Ishikawa (cell line): ENCODE results near the gene SH3TC1.

ENCODE experiments used
- CEBPB ChIP-seq: IDR thresholded peaks from 2 replicates; pipeline ENCODE4 v1.6.1; 2012
- CREB1 ChIP-seq: IDR thresholded peaks from 2 replicates; pipeline ENCODE4 v1.6.1; 2012; ENCODE audit warnings: low read depth
- EGR1 ChIP-seq: IDR thresholded peaks from 2 replicates; pipeline ENCODE4 v1.6.1; 2012
- EP300 ChIP-seq: IDR thresholded peaks from 2 replicates; pipeline ENCODE4 v1.6.1; 2012; ENCODE audit warnings: borderline replicate concordance
- FOXM1 ChIP-seq: IDR thresholded peaks from 2 replicates; pipeline ENCODE4 v1.6.1; 2012; ENCODE audit warnings: low read depth, borderline replicate concordance
- MAX ChIP-seq: IDR thresholded peaks from 2 replicates; pipeline ENCODE4 v1.6.1; 2012
- NFIC ChIP-seq: IDR thresholded peaks from 2 replicates; pipeline ENCODE4 v1.6.1; 2012
- RAD21 ChIP-seq: IDR thresholded peaks from 2 replicates; pipeline ENCODE4 v1.6.1; 2012; ENCODE audit warnings: low read depth
- REST ChIP-seq: IDR thresholded peaks from 2 replicates; pipeline ENCODE4 v1.6.1; 2012; ENCODE audit warnings: low read depth, mild to moderate bottlenecking
- TAF1 ChIP-seq: IDR thresholded peaks from 2 replicates; pipeline ENCODE4 v1.6.1; 2012; ENCODE audit warnings: low read depth, mild to moderate bottlenecking
- TCF12 ChIP-seq: IDR thresholded peaks from 2 replicates; pipeline ENCODE4 v1.6.1; 2012; ENCODE audit warnings: low read depth
- TEAD4 ChIP-seq: IDR thresholded peaks from 2 replicates; pipeline ENCODE4 v1.6.1; 2012
- USF1 ChIP-seq: IDR thresholded peaks from 2 replicates; pipeline ENCODE4 v1.6.1; 2012
- YY1 ChIP-seq: IDR thresholded peaks from 2 replicates; pipeline ENCODE4 v1.6.1; 2012; ENCODE audit warnings: low read depth
- ZBTB7A ChIP-seq: IDR thresholded peaks from 2 replicates; pipeline ENCODE4 v1.6.1; 2012; ENCODE audit warnings: low read depth

SH3TC1 gene

GRCh38 chr4:8251110-8251883, 52.2 kb downstream of the SH3TC1 start:
- TF ChIP-seq FOXM1: no peak
- no peak for TF ChIP-seq NFIC

- TF ChIP-seq NFIC: no peak
- no peak for TF ChIP-seq USF1
- TF ChIP-seq CEBPB: no peak
- no peak for TF ChIP-seq EP300
- no peak for TF ChIP-seq CREB1
- TF ChIP-seq MAX: no peak
- TF ChIP-seq RAD21: no peak
- no peak for TF ChIP-seq TCF12
Measured at GRCh38 chr4:8252301-8253173, 53.4 kb downstream of the SH3TC1 start.

- TF ChIP-seq TAF1 (no peak), MAX (no peak), ZBTB7A (no peak), FOXM1 (no peak), RAD21 (no peak), CEBPB (no peak), TCF12 (no peak), REST (no peak), TEAD4 (no peak), YY1 (no peak), USF1 (no peak), NFIC (no peak), EP300 (no peak), CREB1 (no peak), EGR1 (no peak)
Measured at GRCh38 chr4:8254076-8254475, 55.0 kb downstream of the SH3TC1 start.

GRCh38 chr4:8255698-8256441, 56.8 kb downstream of the SH3TC1 start:
- TF ChIP-seq NFIC (peak; percentile 57), FOXM1 (no peak), YY1 (no peak), ZBTB7A (no peak), CEBPB (no peak), USF1 (no peak), MAX (no peak; the same call in 1 of the 2 replicates), CREB1 (no peak; the same call in 1 of the 2 replicates), EP300 (no peak), TEAD4 (peak; percentile 62), RAD21 (no peak), REST (no peak), TAF1 (no peak), EGR1 (no peak), TCF12 (peak; percentile 34; the same call in 1 of the 2 replicates)
